Brain microvascular endothelial cell (primary cell): Measurements from ENCODE around the gene NDRG3.
A peak's percentile ranks its signal among the peaks of the same experiment; 100 is the strongest.

Source experiments
- DNase-seq: peaks from one replicate; pipeline ENCODE4 v3.0.0-alpha.2; 2020
- H3K27ac ChIP-seq: fragments of 250-450 bp; sonication (Bioruptor Pico); 2 replicates; pipeline ENCODE4 v1.5.1; 2020; ENCODE audit warnings: mild to moderate bottlenecking, moderate library complexity
- H3K27me3 ChIP-seq: fragments of 250-450 bp; sonication (Bioruptor Pico); replicated peaks from 2 replicates; pipeline ENCODE4 v1.5.1; 2020; ENCODE audit warnings: mild to moderate bottlenecking
- H3K36me3 ChIP-seq: fragments of 250-450 bp; sonication (Bioruptor Pico); replicated peaks from 2 replicates; pipeline ENCODE4 v1.5.1; 2020; ENCODE audit warnings: mild to moderate bottlenecking
- H3K4me3 ChIP-seq: 2 replicates; pipeline ENCODE4 v1.5.1; 2011; ENCODE audit warnings: low read depth, mild to moderate bottlenecking, control low read depth, low read length, moderate library complexity
- CTCF ChIP-seq: IDR thresholded peaks from 2 replicates; pipeline ENCODE4 v1.5.1; 2011; ENCODE audit warnings: low read depth, mild to moderate bottlenecking, moderate library complexity, low read length, control low read depth, inconsistent platforms; ENCODE audit errors: missing control alignments
- in situ Hi-C: cut with HindIII; loops from 2 replicates; pipeline ENCODE4 v1.10.0; 2017; ENCODE audit warnings: low sequenced_read_pairs, low pct_ligation_motif_present

The NDRG3 gene

GRCh38 chr20:36632487-36633284 is 113.2 kb downstream of the NDRG3 start:
- Histone ChIP-seq H3K36me3 (no peaks in the 10 kb centered on the region), H3K27me3 (no peaks in the 10 kb centered on the region), H3K27ac (no peak overlapping the region), H3K4me3 (no peak overlapping the region)
- peak; percentile 8 for TF ChIP-seq CTCF
- in situ Hi-C loops: no loop called here
- no peak for DNase-seq

DNA sequence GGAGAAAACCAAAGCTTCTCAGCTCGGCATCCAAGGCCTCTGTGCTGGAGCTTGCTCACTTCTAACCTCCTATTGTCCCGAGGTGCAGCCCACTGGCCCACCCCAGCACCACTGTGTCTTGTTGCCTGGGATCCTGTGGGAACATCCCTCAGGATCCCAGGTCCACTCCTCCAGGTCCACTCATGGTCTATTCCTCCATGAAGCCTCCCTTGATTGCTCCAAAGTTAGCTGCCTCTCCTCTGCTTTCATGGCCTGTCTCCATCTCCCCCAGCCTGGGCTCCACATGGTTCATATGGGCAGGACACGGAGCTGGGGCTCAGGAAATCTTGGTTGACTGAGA is 113.8 kb downstream of the NDRG3 start:
- DNase-seq: no peak
- Histone ChIP-seq H3K27me3 (no peaks in the 10 kb centered on the region), H3K4me3 (no peak overlapping the region), H3K27ac (no peak overlapping the region), H3K36me3 (no peaks in the 10 kb centered on the region)
- no peak for TF ChIP-seq CTCF
- in situ Hi-C loops: no loop called here

GRCh38 chr20:36631646-36632045 is 114.2 kb downstream of the NDRG3 start:
- in situ Hi-C loops: no loop called here
- no peak for DNase-seq
- Histone ChIP-seq H3K27ac (no peak overlapping the region), H3K4me3 (no peak overlapping the region), H3K36me3 (no peaks in the 10 kb centered on the region), H3K27me3 (no peaks in the 10 kb centered on the region)
- no peak for TF ChIP-seq CTCF

DNA sequence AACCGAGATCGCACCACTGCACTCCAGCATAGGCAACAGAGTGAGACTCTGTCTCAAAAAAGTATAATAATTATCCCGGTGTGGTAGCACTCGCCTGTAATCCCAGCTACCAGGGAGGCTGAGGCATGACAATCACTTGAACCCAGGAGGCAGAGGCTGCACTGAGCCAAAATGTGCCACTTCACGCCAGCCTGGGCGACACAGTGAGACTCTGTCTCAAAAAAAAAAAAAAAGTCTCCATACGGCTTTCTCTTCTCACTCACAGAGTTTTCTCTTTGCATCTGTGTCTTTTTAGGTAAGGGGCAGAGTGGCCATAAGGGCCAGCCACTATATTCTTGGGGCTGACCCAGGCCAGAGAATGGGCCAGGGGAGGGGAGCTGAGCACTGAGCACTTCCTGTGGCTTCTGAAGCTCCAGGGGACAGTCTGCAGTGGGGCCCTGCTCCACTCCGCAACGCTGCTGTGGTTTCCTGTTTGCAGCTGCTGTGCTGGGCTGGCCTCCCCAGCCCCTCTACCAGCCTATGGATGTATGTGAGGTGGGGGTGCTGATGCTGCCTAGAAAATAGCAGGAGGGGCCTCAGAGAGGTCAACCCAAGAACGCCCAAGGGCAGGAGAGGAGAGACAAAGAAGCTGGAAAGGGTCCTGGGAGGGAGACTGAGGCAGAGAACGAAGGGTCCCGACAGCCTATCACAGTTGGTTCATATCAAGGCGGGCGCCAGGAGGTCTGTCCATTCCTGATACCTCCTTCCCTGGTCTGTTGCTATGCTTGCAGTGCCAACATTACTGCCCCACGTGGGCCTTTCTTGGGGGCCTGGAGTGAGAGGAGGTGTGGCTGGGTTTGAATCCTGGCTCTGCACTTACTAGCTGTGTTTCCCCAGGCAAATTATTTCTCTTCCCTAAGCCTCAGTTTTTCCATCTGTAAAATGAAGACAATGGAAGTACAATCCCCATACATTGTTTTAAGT is 115.9 kb downstream of the NDRG3 start:
- no peak overlapping the region for H3K4me3 ChIP-seq
- TF ChIP-seq CTCF: no peak
- DNase-seq: peak; percentile 21
- in situ Hi-C loops: no loop called here
- no peaks in the 10 kb centered on the region for H3K36me3 ChIP-seq
- no peak overlapping the region for H3K27ac ChIP-seq
- H3K27me3 ChIP-seq: no peaks in the 10 kb centered on the region

DNA sequence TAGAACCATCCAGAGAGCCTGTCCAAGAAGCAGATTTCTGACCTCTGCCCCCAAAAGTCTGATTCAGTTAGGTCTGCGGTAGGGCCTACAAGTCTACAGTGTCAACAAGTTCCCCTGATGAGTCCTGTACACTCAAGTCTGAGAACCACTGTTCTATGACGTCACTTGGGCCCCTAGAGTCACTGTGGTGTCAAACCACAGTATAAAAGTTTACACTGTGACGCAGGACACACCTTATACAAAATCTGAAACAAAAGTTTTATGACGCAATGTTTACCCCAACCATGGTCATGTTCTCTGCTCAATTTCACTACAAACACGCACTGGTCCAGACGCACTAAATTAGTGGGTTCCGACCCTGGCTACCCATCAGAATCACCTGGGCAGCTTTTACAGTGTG is 117.8 kb downstream of the NDRG3 start:
- TF ChIP-seq CTCF: no peak
- Histone ChIP-seq H3K36me3 (no peaks in the 10 kb centered on the region), H3K27ac (no peak overlapping the region), H3K27me3 (no peaks in the 10 kb centered on the region), H3K4me3 (no peak overlapping the region)
- DNase-seq: peak; percentile 22
- in situ Hi-C loops: no loop called here
